ENCODE results near the gene CPED1.
"Not testable (repeated sequence)": the region's sequence is repeated elsewhere in the genome, so short reads cannot be mapped to it uniquely, and the experiment has no call there.

The CPED1 gene

DNA sequence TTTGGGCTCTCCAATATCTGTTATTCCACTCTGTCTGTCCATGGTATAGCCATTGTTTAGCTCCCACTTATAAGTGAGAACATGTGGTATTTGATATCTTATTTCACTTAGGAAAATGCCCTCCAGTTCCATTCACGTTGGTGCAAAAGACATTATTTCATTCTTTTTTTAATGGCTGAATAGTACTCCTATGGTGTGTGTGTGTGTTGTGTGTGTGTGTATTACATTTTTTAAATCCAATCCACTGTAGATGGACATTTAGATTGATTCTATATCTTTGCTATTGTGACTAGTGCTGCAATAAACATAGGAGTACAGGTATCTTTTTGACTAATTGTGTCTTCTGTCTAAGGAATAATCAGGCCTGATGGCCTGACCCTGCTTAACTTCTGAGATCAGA lies 7.4 kb upstream of the CPED1 start:
- no peak for DNase-seq (ENCODE audit: low read depth in 2 of 2)

DNA sequence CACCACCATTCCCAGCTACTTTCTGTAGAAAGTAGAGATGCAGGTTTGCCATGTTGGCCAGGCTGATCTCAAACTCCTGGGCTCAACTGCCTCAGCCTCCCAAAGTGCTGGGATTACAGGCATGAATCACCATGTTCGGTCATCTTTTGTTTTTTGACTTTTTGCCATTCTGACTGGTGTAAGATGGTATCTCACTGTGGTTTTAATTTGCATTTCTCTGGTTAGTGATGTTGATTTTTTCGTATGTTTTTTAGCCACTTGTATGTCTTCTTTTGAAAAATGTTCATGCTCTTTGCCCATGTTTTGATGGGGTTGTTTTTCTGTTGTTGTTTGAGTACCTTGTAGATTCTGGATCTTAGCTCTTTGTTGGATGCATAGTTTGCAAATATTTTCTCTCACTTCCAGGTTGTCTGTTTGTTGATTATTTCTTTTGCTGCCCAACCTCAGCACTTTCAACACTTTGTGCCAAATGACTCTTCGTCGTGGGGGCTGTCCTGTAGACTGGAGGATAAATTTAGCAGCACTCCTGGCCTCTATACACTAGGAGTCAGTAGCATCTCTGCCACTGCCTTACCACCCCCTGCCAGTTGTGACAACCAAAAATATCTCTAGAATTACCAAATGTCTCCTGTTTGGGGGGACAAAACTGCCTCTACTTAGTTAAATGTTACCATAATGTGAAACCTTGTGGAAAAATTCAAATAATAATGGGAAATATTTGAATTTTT lies 6.5 kb upstream of the CPED1 start:
- no peak for DNase-seq (ENCODE audit: low read depth in 2 of 2)

DNA sequence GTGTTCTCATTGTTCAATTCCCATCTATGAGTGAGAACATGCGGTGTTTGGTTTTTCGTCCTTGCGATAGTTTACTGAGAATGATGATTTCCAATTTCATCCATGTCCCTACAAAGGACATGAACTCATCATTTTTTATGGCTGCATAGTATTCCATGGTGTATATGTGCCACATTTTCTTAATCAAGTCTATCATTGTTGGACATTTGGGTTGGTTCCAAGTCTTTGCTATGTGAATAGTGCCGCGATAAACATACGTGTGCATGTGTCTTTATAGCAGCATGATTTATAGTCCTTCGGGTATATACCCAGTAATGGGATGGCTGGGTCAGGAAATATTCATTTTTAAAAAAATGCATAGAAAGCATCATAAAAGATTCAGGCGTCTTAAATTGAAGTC lies 4.9 kb upstream of the CPED1 start:
- not testable (repeated sequence) for DNase-seq (ENCODE audit: low read depth in 2 of 2)

- no peak for DNase-seq (ENCODE audit: low read depth in 2 of 2)
Measured at GRCh38 chr7:120984406-120984805, 4.1 kb upstream of the CPED1 start.

GRCh38 chr7:120985130-120985758 lies 3.3 kb upstream of the CPED1 start:
- DNase-seq (ENCODE audit: low read depth in 2 of 2) = no peak

DNA sequence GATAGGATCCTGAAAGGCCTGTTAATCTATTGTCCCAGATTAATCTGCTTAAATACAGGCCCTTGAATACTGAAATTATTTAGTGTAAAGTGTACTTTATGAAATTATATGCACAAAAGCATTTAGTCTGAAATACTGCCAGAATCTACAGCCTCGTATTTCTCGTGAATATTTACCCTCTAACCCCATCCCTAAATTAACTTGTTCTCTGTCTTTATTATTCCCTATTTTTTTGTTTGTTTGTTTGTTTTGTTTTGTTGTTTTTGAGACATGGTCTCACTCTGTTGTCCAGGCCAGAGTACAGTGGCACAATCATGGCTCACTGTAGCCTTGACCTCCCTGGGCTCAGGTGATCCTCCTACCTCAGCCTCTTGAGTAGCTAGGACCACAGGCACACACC lies 2.7 kb upstream of the CPED1 start:
- no peak for DNase-seq (ENCODE audit: low read depth in 2 of 2)

DNA sequence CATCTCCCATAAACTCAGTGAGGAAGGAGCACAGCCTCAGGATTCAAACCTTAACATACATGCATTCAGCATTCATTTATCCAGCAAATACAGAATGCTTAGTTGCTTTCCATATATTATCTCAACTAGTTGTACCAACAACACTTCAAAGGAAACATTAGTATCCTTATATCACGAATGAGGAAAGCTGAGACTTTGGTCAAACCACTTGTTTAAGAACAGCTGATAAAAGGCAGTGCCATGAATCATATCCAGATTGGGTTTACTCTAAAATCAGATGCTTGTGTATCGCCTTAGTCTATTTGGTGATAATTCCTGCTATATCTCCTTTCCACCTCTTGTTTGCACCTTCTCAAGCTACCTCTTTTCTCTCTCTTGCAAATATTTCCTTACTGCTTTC lies 1.9 kb upstream of the CPED1 start:
- no peak for DNase-seq (ENCODE audit: low read depth in 2 of 2)

GRCh38 chr7:120987280-120987679 lies 1.2 kb upstream of the CPED1 start:
- DNase-seq (ENCODE audit: low read depth in 2 of 2) = no peak

DNA sequence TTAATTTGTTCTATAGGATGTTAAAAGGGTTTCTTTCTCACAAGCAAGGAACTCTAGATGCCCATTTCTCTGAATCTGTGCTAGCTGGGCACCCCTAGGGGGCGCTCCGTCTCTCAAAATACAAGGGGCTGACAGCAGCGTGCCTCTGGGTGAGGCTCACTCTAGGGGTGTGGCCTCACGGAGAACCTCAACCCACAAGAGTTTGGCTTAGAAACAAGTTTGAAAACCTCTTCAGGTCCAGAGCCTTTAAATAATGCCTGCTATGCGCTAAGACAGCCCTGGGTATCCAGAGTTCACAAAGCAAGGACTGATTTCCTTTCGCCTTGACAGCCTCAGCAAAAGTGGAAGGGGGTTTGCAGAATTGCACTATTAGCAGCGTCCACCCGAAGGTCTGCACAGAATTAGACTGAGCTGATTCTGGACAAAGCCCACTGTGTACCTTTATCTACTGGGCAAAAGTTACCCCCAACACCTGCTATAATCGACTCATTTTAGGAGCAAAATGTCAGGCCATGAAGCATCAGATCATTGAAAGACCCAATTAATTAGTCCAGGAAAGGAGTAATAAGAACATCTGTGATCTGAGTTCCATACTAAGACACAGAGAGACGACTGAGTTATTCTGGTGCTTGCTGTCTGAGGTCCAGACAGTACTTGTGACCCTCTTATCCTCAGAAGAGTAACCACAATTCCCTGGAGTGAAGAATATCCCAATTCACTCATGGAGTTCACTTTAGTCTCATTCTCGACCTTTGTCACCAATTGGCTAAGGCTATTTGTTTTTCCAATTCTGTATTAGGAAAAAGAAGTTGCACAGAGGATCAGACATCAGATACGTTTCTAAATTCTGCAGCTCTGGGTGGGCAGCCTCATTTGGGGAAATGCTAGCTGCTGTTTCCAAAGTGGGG lies 574 bp upstream of the CPED1 start:
- peak; percentile 63 to 65 for DNase-seq (ENCODE audit: low read depth in 2 of 2)

- DNase-seq (ENCODE audit: low read depth in 2 of 2) = no peak
Measured at GRCh38 chr7:120989257-120990220, 1.0 kb downstream of the CPED1 start.

GRCh38 chr7:120990468-120991118 lies 2.1 kb downstream of the CPED1 start:
- no peak for DNase-seq (ENCODE audit: low read depth in 2 of 2)

DNA sequence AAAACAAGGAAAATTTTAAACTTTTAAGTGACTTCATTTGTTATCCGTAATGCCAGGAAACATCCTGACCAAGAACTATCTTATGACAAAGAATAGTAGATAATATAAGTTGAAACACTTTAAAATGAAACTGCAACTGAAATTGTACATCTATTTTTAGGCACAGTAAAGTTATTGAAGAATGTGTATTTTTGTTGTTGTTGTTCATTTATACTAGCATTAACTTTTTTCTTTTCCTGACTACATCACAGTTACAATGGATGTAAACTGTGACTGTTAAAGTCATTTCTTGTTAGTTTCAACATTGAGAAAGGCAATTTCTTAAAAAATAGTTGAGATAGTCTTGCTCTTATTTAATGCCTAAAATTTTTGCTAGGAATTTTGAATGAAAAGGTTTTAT lies 2.6 kb downstream of the CPED1 start:
- no peak for DNase-seq (ENCODE audit: low read depth in 2 of 2)

- DNase-seq (ENCODE audit: low read depth in 2 of 2) = no peak
Measured at GRCh38 chr7:120991581-120991980, 3.1 kb downstream of the CPED1 start.

GRCh38 chr7:120992272-120992964 lies 3.9 kb downstream of the CPED1 start:
- DNase-seq (ENCODE audit: low read depth in 2 of 2) = no peak

DNA sequence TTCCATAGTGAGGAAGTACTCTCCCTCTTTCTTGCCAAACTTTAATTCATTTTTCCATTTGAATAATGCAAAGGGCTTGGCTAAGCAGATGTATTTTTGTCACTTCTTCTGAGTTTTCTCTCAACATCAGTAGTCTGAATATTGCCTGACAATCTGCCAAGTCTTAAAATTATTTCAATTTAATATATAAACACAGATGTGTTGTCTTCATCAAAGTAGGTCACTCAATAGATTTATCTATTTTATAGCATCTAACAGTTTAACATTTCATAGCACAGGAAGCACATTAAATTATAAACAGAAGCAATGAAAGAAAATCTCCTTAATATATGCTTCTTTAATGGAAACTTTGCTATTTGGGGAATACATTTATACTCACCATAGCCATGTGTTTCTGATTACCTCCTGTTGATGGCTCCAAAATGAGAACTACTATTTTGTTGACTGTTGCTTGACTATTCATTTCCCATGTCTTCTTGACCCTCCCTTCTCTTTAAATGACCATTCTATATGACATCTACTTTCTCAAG lies 4.5 kb downstream of the CPED1 start:
- DNase-seq (ENCODE audit: low read depth in 2 of 2) = no peak

- no peak for DNase-seq (ENCODE audit: low read depth in 2 of 2)
Measured at GRCh38 chr7:120993553-120994191, 5.2 kb downstream of the CPED1 start.

DNA sequence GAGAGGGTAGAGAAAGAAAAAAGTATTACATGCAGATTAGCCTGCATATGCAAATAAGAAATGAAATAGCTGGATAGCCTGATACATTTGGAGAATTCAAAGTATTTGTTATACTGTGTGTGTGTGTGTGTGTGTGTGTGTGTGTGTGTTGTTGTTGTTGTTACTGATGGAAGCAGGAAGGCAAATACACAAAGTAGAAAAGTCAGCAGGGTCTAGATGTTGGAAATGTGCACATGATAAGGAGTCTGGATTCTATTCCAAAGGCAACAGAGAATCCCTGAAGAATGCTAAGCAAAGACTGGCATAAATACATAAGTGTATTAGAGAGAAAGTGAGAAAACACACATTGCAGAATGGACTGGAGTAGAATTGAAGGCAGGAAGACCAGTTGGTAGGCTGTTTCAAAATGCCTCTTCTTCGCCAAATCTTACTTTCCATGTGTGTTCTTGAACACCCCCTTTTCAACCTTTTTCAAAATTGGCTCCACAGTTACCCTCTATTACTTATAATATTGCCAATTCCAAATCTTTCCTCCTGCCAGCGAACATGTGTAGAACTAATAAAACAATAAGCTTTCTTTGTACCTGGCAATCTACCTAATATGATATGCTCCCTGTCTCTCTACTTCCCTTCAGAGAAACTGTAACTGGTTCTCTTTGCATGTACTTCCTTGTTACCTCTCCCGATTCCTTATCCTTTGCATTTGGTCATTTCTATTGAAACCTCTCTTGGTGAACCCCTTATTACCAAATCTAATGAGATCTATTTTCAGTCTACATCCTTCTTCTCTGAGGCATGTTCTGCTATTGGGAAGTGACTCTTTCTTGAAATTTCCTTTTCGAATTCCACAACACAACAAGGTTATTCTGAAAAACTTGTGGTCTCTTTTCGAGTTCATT lies 6.2 kb downstream of the CPED1 start:
- DNase-seq (ENCODE audit: low read depth in 2 of 2) = no peak

DNA sequence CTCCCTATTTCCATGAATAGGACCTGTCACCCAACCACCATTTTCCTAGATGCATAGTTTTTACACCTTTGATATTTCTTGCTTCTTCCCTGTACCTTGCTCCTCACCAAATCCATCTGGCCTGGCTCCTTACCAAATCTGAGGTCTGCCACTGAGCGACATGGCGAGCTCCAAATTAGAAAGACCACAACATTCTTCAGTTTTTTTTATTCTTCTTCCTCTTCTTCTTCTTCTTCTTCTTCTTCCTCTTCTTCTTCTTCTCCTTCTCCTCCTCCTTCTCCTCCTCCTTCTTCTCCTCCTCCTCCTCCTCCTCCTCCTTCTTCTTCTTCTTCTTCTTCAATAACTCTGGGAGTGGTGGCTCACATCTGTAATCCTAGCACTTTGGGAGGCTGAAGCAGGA lies 7.1 kb downstream of the CPED1 start:
- no peak for DNase-seq (ENCODE audit: low read depth in 2 of 2)
